Right atrium auricular region (tissue), 2 donors: ENCODE measurements around the gene RNF182. TPM values are rescaled to one million over a fixed set of nuclear protein-coding genes. Genes with fewer than 3 reads are reported as not detected.

ENCODE experiments used
- DNase-seq: peaks from one replicate; pipeline ENCODE4 v3.0.0-alpha.2; 2019; ENCODE audit warnings: low spot score
- H3K27ac ChIP-seq, 2 donors: fragments of 200-600 bp; sonication (generic); 1 replicate in 1 of 2; 2 replicates in 1 of 2; pipeline ENCODE4 v1.5.1; 2016 to 2019
- H3K27me3 ChIP-seq, 2 donors: fragments of 200-600 bp; sonication (generic); one replicate each; pipeline versions ENCODE4 v1.5.1 to v1.6.0; 2017 to 2019
- H3K36me3 ChIP-seq: fragments of 200-600 bp; sonication (generic); one replicate; pipeline ENCODE4 v1.5.1; 2016
- H3K4me1 ChIP-seq, 2 donors: fragments of 200-600 bp; sonication (generic); one replicate each; pipeline versions ENCODE4 v1.5.1 to v1.6.0; 2017 to 2019
- H3K4me3 ChIP-seq, 2 donors: fragments of 200-600 bp; sonication (generic); 1 replicate in 1 of 2; 2 replicates in 1 of 2; pipeline ENCODE4 v1.5.1; 2017 to 2019; ENCODE audit warnings: mild to moderate bottlenecking in 1 of 2, moderate library complexity in 1 of 2
- H3K9me3 ChIP-seq, 2 donors: fragments of 200-600 bp; sonication (generic); one replicate each; pipeline ENCODE4 v1.5.1; 2019
- total RNA-seq, 2 donors: library from RNA; depleted of rRNA; stranded (reverse); fragments of >200 nt; gene quantifications; one replicate each; pipeline ENCODE4 v1.1.0, GENCODE V29; 2016
- TF ChIP-seq, protein P1 (sequence below), 2 donors: fragments of 200-600 bp; sonication (generic); IDR thresholded peaks; one replicate each; pipeline ENCODE4 v1.5.1; 2019; ENCODE audit warnings: antibody characterized with exemption in 2 of 2

The RNF182 gene
- total RNA-seq, 2 donors from 2014 or later = 0.67 to 0.83 TPM

DNA sequence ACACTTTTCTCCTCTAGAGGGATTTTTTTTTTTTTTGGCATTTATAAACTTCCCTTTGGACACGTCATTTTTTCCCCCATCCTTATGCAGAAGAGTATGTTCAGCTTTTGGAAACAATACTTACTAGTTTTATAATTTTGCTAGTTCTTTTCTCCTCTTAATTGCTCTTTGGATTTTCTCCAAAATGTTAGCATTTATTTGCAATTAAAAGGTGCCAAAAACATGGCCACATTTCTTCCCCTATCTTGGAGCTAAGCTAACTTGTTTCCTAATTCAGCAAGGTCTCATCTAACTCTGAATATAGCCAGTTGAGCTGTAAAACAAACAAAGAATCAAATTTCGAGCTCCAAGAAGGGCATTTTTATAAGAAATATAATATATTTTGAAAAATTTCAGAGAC, 39.2 kb upstream of the RNF182 start:
- no peaks in the 10 kb centered on the region for H3K9me3 ChIP-seq
- TF ChIP-seq, protein P1, sequence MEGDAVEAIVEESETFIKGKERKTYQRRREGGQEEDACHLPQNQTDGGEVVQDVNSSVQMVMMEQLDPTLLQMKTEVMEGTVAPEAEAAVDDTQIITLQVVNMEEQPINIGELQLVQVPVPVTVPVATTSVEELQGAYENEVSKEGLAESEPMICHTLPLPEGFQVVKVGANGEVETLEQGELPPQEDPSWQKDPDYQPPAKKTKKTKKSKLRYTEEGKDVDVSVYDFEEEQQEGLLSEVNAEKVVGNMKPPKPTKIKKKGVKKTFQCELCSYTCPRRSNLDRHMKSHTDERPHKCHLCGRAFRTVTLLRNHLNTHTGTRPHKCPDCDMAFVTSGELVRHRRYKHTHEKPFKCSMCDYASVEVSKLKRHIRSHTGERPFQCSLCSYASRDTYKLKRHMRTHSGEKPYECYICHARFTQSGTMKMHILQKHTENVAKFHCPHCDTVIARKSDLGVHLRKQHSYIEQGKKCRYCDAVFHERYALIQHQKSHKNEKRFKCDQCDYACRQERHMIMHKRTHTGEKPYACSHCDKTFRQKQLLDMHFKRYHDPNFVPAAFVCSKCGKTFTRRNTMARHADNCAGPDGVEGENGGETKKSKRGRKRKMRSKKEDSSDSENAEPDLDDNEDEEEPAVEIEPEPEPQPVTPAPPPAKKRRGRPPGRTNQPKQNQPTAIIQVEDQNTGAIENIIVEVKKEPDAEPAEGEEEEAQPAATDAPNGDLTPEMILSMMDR (IDR thresholded peaks at IDR 0.05) = no peak
- H3K4me1 ChIP-seq = no peaks in the 10 kb centered on the region
- no peak overlapping the region for H3K27ac ChIP-seq
- no peaks in the 10 kb centered on the region for H3K27me3 ChIP-seq
- H3K36me3 ChIP-seq = no peaks in the 10 kb centered on the region
- DNase-seq = no peak
- H3K4me3 ChIP-seq = no peak overlapping the region

DNA sequence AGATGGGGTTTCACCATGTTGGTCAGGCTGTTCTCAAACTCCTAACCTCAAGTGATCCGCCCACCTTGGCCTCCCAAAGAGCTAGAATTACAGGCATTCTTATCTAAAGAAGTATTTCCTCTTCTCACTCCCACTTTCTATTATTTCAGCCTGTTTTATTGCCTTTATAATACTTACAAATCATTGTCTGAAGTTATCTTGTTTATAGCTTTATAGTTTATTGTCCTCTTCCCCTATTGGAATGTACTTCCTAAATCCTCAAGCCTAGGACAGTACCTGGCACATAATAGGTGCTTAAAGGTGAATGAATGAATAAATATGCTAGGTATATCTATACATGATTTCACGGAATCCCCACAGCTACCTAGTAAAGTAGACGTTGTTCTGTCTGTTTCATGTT, 37.8 kb upstream of the RNF182 start:
- DNase-seq = no peak
- H3K9me3 ChIP-seq = no peaks in the 10 kb centered on the region
- H3K27me3 ChIP-seq = no peaks in the 10 kb centered on the region
- no peaks in the 10 kb centered on the region for H3K36me3 ChIP-seq
- no peak overlapping the region for H3K27ac ChIP-seq
- H3K4me3 ChIP-seq = no peak overlapping the region
- H3K4me1 ChIP-seq = no peaks in the 10 kb centered on the region
- TF ChIP-seq, protein P1 (IDR thresholded peaks at IDR 0.05) = no peak

DNA sequence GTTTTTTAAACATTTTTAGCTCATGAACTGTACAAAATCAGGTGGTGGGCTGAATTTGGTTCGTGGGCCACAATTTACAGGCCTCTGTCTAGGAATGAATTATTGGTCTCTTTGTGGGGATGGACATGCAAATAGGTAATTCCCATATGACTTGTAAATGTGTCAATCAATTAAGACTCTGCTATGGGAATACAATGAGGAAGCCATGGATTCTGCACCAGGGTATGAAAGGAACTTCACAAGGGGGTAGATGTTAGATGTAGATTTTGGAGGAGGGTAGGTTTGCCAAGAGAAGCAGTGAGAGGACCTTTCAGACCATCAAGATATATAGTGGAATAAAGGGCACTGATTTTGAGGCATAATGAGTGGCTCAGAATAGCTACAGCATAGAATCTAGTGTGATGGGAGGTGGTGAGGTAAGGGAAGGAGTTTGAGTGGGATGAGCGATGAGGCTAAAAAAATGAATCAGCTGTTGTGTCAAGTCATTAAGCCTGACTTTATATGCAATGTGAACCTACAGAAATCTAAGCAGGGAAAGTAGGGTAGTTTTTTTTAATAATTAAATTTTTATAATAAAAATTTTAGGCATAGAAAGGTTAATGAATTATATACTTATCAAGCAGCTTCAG, 32.6 kb upstream of the RNF182 start:
- Histone ChIP-seq H3K27me3 (no peaks in the 10 kb centered on the region), H3K36me3 (no peaks in the 10 kb centered on the region), H3K9me3 (no peaks in the 10 kb centered on the region), H3K4me3 (no peak overlapping the region), H3K27ac (no peak overlapping the region), H3K4me1 (no peaks in the 10 kb centered on the region)
- DNase-seq = no peak
- TF ChIP-seq, protein P1 (IDR thresholded peaks at IDR 0.05) = no peak

DNA sequence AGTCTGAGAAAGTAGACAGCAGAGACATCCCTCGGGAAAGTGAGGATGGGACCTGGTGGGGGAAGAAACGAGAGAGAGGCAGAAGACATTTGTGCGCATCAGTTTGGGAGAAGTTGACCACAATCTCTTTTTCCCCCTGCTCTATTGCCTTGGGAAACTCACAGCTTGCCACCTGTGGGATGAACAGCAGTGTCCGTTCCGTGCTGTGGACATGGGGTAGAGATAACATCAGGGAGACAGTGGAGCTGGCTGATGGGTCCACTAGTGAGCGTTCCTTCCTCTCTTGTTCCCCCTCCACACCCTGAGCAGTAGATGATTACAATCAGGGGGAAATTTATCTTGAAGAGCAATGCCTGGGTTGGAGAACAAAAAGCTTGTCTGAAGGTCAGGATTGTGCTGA, 21.8 kb upstream of the RNF182 start:
- no peaks in the 10 kb centered on the region for H3K27me3 ChIP-seq
- no peaks in the 10 kb centered on the region for H3K9me3 ChIP-seq
- TF ChIP-seq, protein P1 (IDR thresholded peaks at IDR 0.05) = no peak
- H3K4me3 ChIP-seq = no peak overlapping the region
- no peaks in the 10 kb centered on the region for H3K4me1 ChIP-seq
- no peak overlapping the region for H3K27ac ChIP-seq
- no peak for DNase-seq
- H3K36me3 ChIP-seq = no peaks in the 10 kb centered on the region

DNA sequence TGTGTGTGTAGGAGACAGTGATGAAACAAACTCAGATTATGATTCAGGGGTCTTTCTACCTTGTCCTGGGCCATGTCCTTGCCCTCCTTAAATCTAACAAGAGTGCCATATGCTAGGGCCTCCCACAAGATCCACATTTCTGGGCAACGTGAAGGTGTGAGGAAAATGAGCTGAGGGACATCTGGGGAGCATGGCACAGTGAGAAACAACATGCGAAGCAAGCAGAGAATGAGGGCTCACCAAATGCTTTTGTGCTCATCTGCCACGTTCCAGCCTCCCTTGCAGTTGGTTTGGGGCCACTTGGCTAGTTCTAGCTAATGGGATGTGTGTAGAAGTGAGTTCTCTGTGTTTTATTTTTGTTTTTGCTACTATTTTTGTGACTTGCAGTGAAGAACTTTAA, 21.4 kb upstream of the RNF182 start:
- no peaks in the 10 kb centered on the region for H3K27me3 ChIP-seq
- H3K36me3 ChIP-seq = no peaks in the 10 kb centered on the region
- H3K4me1 ChIP-seq = no peaks in the 10 kb centered on the region

More for the DNA sequence above, 21.4 kb upstream of the RNF182 start:
- Histone ChIP-seq H3K27ac (no peak overlapping the region), H3K9me3 (no peaks in the 10 kb centered on the region), H3K4me3 (no peak overlapping the region)
- DNase-seq = no peak
- TF ChIP-seq, protein P1 (IDR thresholded peaks at IDR 0.05) = no peak
